HepG2 (cell line): ENCODE data around the gene ALDH4A1. TPM values are rescaled to one million over a fixed set of nuclear protein-coding genes. Genes with fewer than 3 reads are reported as not detected.

Experiments used
- HCFC1 ChIP-seq: fragments of 150-350 bp; IDR thresholded peaks from 2 replicates; pipeline ENCODE4 v1.6.1; 2014; ENCODE audit warnings: low read depth, low read length
- SKI ChIP-seq: fragments of 450-650 bp; IDR thresholded peaks from one replicate; pipeline ENCODE4 v1.6.1; 2018; ENCODE audit warnings: mild to moderate bottlenecking; ENCODE audit not compliant: partially characterized antibody
- SKIL ChIP-seq: sonication (generic); formaldehyde crosslinking; IDR thresholded peaks from 2 replicates; pipeline ENCODE4 v1.8.0; 2022; ENCODE audit warnings: missing genetic modification reagents, mild to moderate bottlenecking, moderate library complexity, borderline replicate concordance
- ZBTB40 ChIP-seq, 2 experiments: fragments of 450-650 bp in 1 of 2; sonication (generic) in 1 of 2; formaldehyde crosslinking in 1 of 2; IDR thresholded peaks; 2 replicates each; pipeline versions ENCODE4 v1.6.1 to v1.8.0; 2016 to 2022; ENCODE audit warnings: antibody characterized with exemption in 1 of 2, mild to moderate bottlenecking in 1 of 2, missing genetic modification reagents in 1 of 2
- ZIK1 ChIP-seq: sonication (generic); formaldehyde crosslinking; IDR thresholded peaks from 2 replicates; pipeline ENCODE4 v1.5.0; 2020; ENCODE audit warnings: mild to moderate bottlenecking, low read depth, missing genetic modification reagents, borderline replicate concordance
- ZNF225 ChIP-seq: sonication (generic); formaldehyde crosslinking; IDR thresholded peaks from 2 replicates; pipeline ENCODE4 v1.4.0; 2020; ENCODE audit warnings: mild to moderate bottlenecking, missing genetic modification reagents
- ZNF234 ChIP-seq: sonication (generic); formaldehyde crosslinking; conservative IDR thresholded peaks from 2 replicates; pipeline ENCODE4 v1.5.1; 2020; ENCODE audit warnings: mild to moderate bottlenecking, missing genetic modification reagents
- ZNF563 ChIP-seq: sonication (generic); formaldehyde crosslinking; IDR thresholded peaks from 2 replicates; pipeline ENCODE4 v1.8.0; 2022; ENCODE audit warnings: mild to moderate bottlenecking, moderate library complexity, missing genetic modification reagents
- ZNF777 ChIP-seq: sonication (generic); formaldehyde crosslinking; IDR thresholded peaks from 2 replicates; pipeline ENCODE4 v1.4.0; 2020; ENCODE audit warnings: missing genetic modification reagents
- polyA plus RNA-seq, 8 experiments: library from polyadenylated mRNA; depleted of rRNA in 3 of 8; stranded (reverse) in 7 of 8; unstranded in 1 of 8; fragments of >200 nt; fragmentation: Illumina TruSeq in 4 of 8; extraction: Trizol in 4 of 8; gene quantifications; 2 replicates each; pipeline versions ENCODE4 v1.2.1 to v1.2.3, GENCODE V29; 2011 to 2016; ENCODE audit warnings: low read depth in 4 of 8, missing spikeins in 1 of 8, mixed read lengths in 1 of 8; ENCODE audit not compliant: insufficient read depth in 1 of 8
- total RNA-seq, 5 experiments: library from RNA; depleted of rRNA; stranded (reverse); fragments of >200 nt; fragmentation: Illumina TruSeq; extraction: Trizol; gene quantifications; 2 replicates each; pipeline ENCODE4 v1.2.3, GENCODE V29; 2016; ENCODE audit warnings: low read depth in 1 of 5
- TF ChIP-seq, protein P1 (sequence below): sonication (generic); formaldehyde crosslinking; IDR thresholded peaks from 2 replicates; pipeline ENCODE4 v1.4.0; 2020; ENCODE audit warnings: missing genetic modification reagents
- TF ChIP-seq, protein P2 (sequence below): sonication (generic); formaldehyde crosslinking; IDR thresholded peaks from 2 replicates; pipeline ENCODE4 v1.4.0; 2020; ENCODE audit warnings: low read depth, mild to moderate bottlenecking, missing genetic modification reagents
- TF ChIP-seq, protein P3 (sequence below): IDR thresholded peaks from 2 replicates; pipeline ENCODE4 v1.6.1; 2018; ENCODE audit warnings: missing genetic modification reagents

The ALDH4A1 gene
- total and polyA plus RNA-seq, 2 of the 13 experiments (the other 11 are each of a cell fraction or from before 2014, with no cell fraction given), result 76.4 to 240 TPM

- TF ChIP-seq SKIL (no peak), ZNF777 (CRISPR knock-in tag) (no peak; the same call in 1 of the 2 replicates), ZNF234 (CRISPR knock-in tag) (0 out of 2 replicates have a peak, but pooled peaks have one; percentile 38), ZIK1 (CRISPR knock-in tag) (0 out of 2 replicates have a peak, but pooled peaks have one; percentile 17), SKI (peak; percentile 2), ZNF563 (CRISPR knock-in tag) (no peak), ZNF225 (peak; percentile 25; the same call in 1 of the 2 replicates), HCFC1 (peak; percentile 32; the same call in 1 of the 2 replicates), ZBTB40 (IDR thresholded peaks at IDR 0.05) (no peak), ZBTB40 (CRISPR knock-in tag; IDR thresholded peaks at IDR 0.05) (peak; percentile 61)
- TF ChIP-seq, protein P1, sequence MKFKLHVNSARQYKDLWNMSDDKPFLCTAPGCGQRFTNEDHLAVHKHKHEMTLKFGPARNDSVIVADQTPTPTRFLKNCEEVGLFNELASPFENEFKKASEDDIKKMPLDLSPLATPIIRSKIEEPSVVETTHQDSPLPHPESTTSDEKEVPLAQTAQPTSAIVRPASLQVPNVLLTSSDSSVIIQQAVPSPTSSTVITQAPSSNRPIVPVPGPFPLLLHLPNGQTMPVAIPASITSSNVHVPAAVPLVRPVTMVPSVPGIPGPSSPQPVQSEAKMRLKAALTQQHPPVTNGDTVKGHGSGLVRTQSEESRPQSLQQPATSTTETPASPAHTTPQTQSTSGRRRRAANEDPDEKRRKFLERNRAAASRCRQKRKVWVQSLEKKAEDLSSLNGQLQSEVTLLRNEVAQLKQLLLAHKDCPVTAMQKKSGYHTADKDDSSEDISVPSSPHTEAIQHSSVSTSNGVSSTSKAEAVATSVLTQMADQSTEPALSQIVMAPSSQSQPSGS (CRISPR knock-in tag), result no peak
- TF ChIP-seq, protein P2, sequence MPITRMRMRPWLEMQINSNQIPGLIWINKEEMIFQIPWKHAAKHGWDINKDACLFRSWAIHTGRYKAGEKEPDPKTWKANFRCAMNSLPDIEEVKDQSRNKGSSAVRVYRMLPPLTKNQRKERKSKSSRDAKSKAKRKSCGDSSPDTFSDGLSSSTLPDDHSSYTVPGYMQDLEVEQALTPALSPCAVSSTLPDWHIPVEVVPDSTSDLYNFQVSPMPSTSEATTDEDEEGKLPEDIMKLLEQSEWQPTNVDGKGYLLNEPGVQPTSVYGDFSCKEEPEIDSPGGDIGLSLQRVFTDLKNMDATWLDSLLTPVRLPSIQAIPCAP, result no peak
- TF ChIP-seq, protein P3, sequence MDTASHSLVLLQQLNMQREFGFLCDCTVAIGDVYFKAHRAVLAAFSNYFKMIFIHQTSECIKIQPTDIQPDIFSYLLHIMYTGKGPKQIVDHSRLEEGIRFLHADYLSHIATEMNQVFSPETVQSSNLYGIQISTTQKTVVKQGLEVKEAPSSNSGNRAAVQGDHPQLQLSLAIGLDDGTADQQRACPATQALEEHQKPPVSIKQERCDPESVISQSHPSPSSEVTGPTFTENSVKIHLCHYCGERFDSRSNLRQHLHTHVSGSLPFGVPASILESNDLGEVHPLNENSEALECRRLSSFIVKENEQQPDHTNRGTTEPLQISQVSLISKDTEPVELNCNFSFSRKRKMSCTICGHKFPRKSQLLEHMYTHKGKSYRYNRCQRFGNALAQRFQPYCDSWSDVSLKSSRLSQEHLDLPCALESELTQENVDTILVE (CRISPR knock-in tag), result no peak
Measured at GRCh38 chr1:18902523-18903290, at the start of gene ALDH4A1 (continued).
